MM.1S (cell line): ENCODE results near the gene TRAPPC10.

Experiments used
- CTCF ChIP-seq: fragments of 300-600 bp; sonication (generic); IDR thresholded peaks from 2 replicates; pipeline ENCODE4 v1.5.1; 2016; ENCODE audit warnings: antibody characterized with exemption, low read length, mixed read lengths
- EZH2 ChIP-seq: fragments of 300-600 bp; sonication (generic); optimal IDR thresholded peaks from 2 replicates; pipeline ENCODE3; 2017; ENCODE audit warnings: low read depth, mild to moderate bottlenecking, antibody characterized with exemption, low read length, mixed read lengths

GRCh38 chr21:43985690-43986251, 26.3 kb upstream of the TRAPPC10 start:
- no peak for TF ChIP-seq CTCF
- no peak for TF ChIP-seq EZH2
